Neural progenitor cell (in vitro differentiated cells): ENCODE measurements around the gene MAPK13.

ENCODE experiments used
- CTCF ChIP-seq: fragments of 200-600 bp; sonication (generic); IDR thresholded peaks from 2 replicates; pipeline ENCODE4 v1.5.1; 2017; ENCODE audit warnings: antibody characterized with exemption, mild to moderate bottlenecking
- EZH2 ChIP-seq: fragments of 200-600 bp; sonication (generic); IDR thresholded peaks from 2 replicates; pipeline ENCODE4 v1.6.1; 2017; ENCODE audit warnings: antibody characterized with exemption, mild to moderate bottlenecking, moderate library complexity
- EZH2phosphoT487 ChIP-seq: fragments of 200-600 bp; sonication (generic); IDR thresholded peaks from 2 replicates; pipeline ENCODE4 v1.6.1; 2017; ENCODE audit warnings: antibody characterized with exemption

DNA sequence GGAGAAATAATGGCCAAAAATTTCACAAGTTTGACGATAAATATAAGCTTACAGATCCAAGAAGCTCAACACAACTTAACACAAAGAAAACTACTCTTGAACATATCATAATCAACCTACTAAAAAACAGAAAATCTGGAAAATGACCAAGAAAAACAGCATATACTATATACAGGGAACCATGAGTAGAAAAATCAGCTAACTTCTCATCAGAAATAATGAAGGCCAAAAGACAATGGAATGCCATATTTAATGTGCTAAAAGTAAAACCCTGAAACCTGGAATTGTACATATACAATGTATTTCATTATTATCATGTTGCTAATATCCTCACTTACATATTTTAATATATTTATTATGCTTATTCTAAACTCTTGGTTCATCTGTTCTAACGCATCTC, 25.3 kb downstream of the MAPK13 start:
- no peak for TF ChIP-seq CTCF
- TF ChIP-seq EZH2: no peak
- no peak for TF ChIP-seq EZH2phosphoT487
